Adrenal gland (tissue), 12 donors: ENCODE results near the gene TIMP2. TPM values are rescaled to one million over a fixed set of nuclear protein-coding genes. Genes with fewer than 3 reads are reported as not detected.
A peak's percentile ranks its signal among the peaks of the same experiment; 100 is the strongest.
"Not testable (repeated sequence)": the region's sequence is repeated elsewhere in the genome, so short reads cannot be mapped to it uniquely, and the experiment has no call there.

Experiments
- DNase-seq, 7 donors: peaks; one replicate each; pipeline ENCODE4 v3.0.0-alpha.2; 2019 to 2020
- H3K27ac ChIP-seq, 5 donors: fragments of 200-600 bp; sonication (generic) in 4 of 5; 1 replicate in 3 of 5; 2 replicates in 2 of 5; pipeline versions ENCODE4 v1.5.1 to v1.8.0; 2016 to 2020; ENCODE audit warnings: mild to moderate bottlenecking in 1 of 5
- H3K27me3 ChIP-seq: fragments of 200-600 bp; 2 replicates; pipeline ENCODE4 v1.8.0; 2021
- H3K36me3 ChIP-seq, 2 donors: fragments of 200-600 bp; replicated peaks in 1 of 2; 1 replicate in 1 of 2; 2 replicates in 1 of 2; pipeline versions ENCODE4 v1.5.1 to v1.8.0; 2018 to 2022
- H3K4me1 ChIP-seq, 2 donors: fragments of 200-600 bp; replicated peaks in 1 of 2; 1 replicate in 1 of 2; 2 replicates in 1 of 2; pipeline versions ENCODE4 v1.5.1 to v1.8.0; 2018 to 2021
- H3K4me3 ChIP-seq, 4 donors: fragments of 200-600 bp; sonication (generic) in 3 of 4; one replicate each; pipeline ENCODE4 v1.5.1; 2016 to 2018
- H3K9me3 ChIP-seq, 3 donors: fragments of 200-600 bp; sonication (generic) in 1 of 3; replicated peaks in 1 of 3; 1 replicate in 2 of 3; 2 replicates in 1 of 3; pipeline versions ENCODE4 v1.5.1 to v1.8.0; 2016 to 2021
- POLR2A ChIP-seq, 2 donors: fragments of 450-650 bp; IDR thresholded peaks; one replicate each; pipeline ENCODE4 v1.6.1; 2017; ENCODE audit warnings: antibody characterized with exemption in 2 of 2, mild to moderate bottlenecking in 2 of 2, moderate library complexity in 1 of 2
- WGBS, 4 donors: extraction: QIAGEN DNeasy Blood & Tissue Kit in 2 of 4; methylation state at CpG; one replicate each; pipeline versions ENCODE4 v1.1.5 to v1.1.7; 2013 to 2017; 5-methylcytosine and 5-hydroxymethylcytosine counted together
- intact Hi-C, 2 donors: fragments of 100-400 bp; cut with DNase I; formaldehyde crosslinking; loops; one replicate each; pipeline versions ENCODE4 v1.14.1 to v1.15.0; 2022 to 2023
- polyA plus RNA-seq, 3 donors: library from polyadenylated mRNA; stranded (reverse); fragments of 200-250 nt in 2 of 3; fragments of 350-450 nt in 1 of 3; fragmentation: Illumina TruSeq in 1 of 3; extraction: RNeasy Lipid Tissue Mini Kit (QIAGEN cat#74804) in 1 of 3; gene quantifications; one replicate each; pipeline ENCODE4 v1.2.3, GENCODE V29; 2013 to 2014
- total RNA-seq, 9 donors: library from RNA; depleted of rRNA in 4 of 9; stranded (reverse); fragments of >200 nt in 4 of 9; fragments of 120-200 nt in 1 of 9; fragmentation: NEBNext Ultra II Directional in 1 of 9; extraction: Animal tissue kit (Norgen Biotek cat#: 25700) in 1 of 9; gene quantifications; one replicate each; pipeline versions ENCODE4 v1.1.0 to v1.2.4, GENCODE V29; 2013 to 2023
- TF ChIP-seq, protein P1 (sequence below), 6 experiments: fragments of 450-650 bp in 4 of 6; fragments of 200-600 bp in 2 of 6; sonication (generic) in 1 of 6; IDR thresholded peaks; 1 replicate in 5 of 6; 2 replicates in 1 of 6; pipeline versions ENCODE4 v1.5.1 to v1.8.0; 2016 to 2021; ENCODE audit warnings: antibody characterized with exemption in 6 of 6, mild to moderate bottlenecking in 2 of 6, moderate library complexity in 1 of 6
- donor health status: healthy with polysubstance abuse.
- donor health status: Bipolar disorder and iron deficiency.
- donor health status: DM: yes; HTN: yes; CAD: no.
- donor health status: DM: no; HTN: no; CAD: no.
- donor health status: DM: no; HTN: no; CAD: no.
- donor health status: DM: yes; HTN: yes; CAD: no.

Gene TIMP2
- total and polyA plus RNA-seq, 12 donors = 20.2 to 275 (median 176) TPM

DNA sequence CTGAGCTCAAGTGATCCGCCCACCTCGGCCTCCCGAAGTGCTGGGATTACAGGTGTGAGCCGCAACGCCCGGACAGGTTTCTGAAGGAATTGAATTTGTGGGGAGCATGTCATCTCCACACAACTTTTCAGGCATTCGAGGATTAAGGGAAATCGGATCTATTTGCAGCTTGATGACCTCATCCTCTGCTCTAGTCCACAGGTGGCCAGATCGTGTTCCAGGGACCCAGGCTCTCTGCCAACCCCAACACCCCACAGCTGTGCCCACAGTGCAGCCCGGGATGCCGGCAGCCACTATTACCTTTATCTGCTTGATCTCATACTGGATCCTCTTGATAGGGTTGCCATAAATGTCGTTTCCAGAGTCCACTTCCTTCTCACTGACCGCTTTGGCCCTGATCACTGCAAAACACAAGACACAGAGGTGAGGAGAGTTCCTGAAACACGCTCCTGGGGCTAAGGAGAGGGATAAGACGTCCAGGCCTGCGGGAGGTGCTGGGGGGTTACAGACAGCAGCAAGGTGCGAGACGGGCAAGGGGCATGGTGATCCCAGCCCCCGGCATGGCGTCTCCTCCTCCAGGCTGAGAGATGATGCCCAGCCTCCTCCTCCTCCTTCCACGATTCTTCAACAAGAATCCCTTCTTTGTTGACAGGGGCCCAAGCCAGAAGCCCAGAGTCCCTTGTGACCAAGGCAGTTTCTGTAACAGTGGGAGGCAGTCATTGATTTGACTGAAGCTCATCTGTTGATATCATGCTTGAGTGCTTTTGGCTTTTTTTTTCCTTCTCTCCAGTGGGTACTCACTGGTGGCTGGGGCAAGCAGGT is 51.5 kb downstream of the TIMP2 start:
- WGBS, 4 donors = 74 to 83% (median 79%) methylated on average over 19 to 21 of the region's 21 CpGs

GRCh38 chr17:78872486-78872885 is 52.7 kb downstream of the TIMP2 start:
- Histone ChIP-seq H3K4me1 (peaks cover 13 to 20% of the 10 kb centered on the region in 2 donors), H3K9me3 (no peaks in the 10 kb centered on the region), H3K36me3 (peaks cover 0 to 36% of the 10 kb centered on the region in 2 donors), H3K27ac (peak overlapping the region in 1 of 5 donors; percentile 64), H3K27me3 (no peaks in the 10 kb centered on the region), H3K4me3 (no peak overlapping the region)
- DNase-seq = no peak
- no peak for TF ChIP-seq POLR2A (IDR thresholded peaks at IDR 0.05)
- TF ChIP-seq, protein P1, sequence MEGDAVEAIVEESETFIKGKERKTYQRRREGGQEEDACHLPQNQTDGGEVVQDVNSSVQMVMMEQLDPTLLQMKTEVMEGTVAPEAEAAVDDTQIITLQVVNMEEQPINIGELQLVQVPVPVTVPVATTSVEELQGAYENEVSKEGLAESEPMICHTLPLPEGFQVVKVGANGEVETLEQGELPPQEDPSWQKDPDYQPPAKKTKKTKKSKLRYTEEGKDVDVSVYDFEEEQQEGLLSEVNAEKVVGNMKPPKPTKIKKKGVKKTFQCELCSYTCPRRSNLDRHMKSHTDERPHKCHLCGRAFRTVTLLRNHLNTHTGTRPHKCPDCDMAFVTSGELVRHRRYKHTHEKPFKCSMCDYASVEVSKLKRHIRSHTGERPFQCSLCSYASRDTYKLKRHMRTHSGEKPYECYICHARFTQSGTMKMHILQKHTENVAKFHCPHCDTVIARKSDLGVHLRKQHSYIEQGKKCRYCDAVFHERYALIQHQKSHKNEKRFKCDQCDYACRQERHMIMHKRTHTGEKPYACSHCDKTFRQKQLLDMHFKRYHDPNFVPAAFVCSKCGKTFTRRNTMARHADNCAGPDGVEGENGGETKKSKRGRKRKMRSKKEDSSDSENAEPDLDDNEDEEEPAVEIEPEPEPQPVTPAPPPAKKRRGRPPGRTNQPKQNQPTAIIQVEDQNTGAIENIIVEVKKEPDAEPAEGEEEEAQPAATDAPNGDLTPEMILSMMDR (IDR thresholded peaks at IDR 0.05) = no peak
- intact Hi-C loops = no loop called here
- WGBS, 4 donors = 56 to 71% (median 66%) methylated on average over 6 of the region's 6 CpGs

More for the DNA sequence above, 51.5 kb downstream of the TIMP2 start:
- intact Hi-C loops = no loop called here
- Histone ChIP-seq H3K36me3 (peaks cover 0 to 31% of the 10 kb centered on the region in 2 donors), H3K27me3 (no peaks in the 10 kb centered on the region), H3K27ac (peak overlapping the region in 2 of 5 donors; percentile 32 to 44), H3K9me3 (no peaks in the 10 kb centered on the region), H3K4me1 (peaks cover 13 to 22% of the 10 kb centered on the region in 2 donors), H3K4me3 (no peak overlapping the region)
- DNase-seq = peak in 1 of 7 donors; percentile 73
- TF ChIP-seq, protein P1 (IDR thresholded peaks at IDR 0.05) = no peak
- no peak for TF ChIP-seq POLR2A (IDR thresholded peaks at IDR 0.05)

GRCh38 chr17:78870621-78871020 is 54.6 kb downstream of the TIMP2 start:
- no peak overlapping the region for H3K27ac ChIP-seq
- 85 to 91% (median 86%) methylated on average over 10 to 15 of the region's 15 CpGs for WGBS, 4 donors
- DNase-seq = no peak
- no peak for TF ChIP-seq POLR2A (IDR thresholded peaks at IDR 0.05)
- TF ChIP-seq, protein P1 (IDR thresholded peaks at IDR 0.05) = no peak
- H3K27me3 ChIP-seq = no peaks in the 10 kb centered on the region
- peaks cover 0 to 37% of the 10 kb centered on the region in 2 donors for H3K36me3 ChIP-seq
- H3K4me3 ChIP-seq = no peak overlapping the region
- intact Hi-C loops = no loop called here
- peaks cover 11 to 18% of the 10 kb centered on the region in 2 donors for H3K4me1 ChIP-seq
- H3K9me3 ChIP-seq = no peaks in the 10 kb centered on the region

GRCh38 chr17:78868391-78868790 is 56.8 kb downstream of the TIMP2 start:
- Histone ChIP-seq H3K9me3 (no peaks in the 10 kb centered on the region), H3K4me1 (peaks cover 5 to 11% of the 10 kb centered on the region in 2 donors), H3K36me3 (peaks cover 0 to 37% of the 10 kb centered on the region in 2 donors), H3K4me3 (no peak overlapping the region), H3K27ac (no peak overlapping the region), H3K27me3 (no peaks in the 10 kb centered on the region)
- no peak for DNase-seq
- WGBS, 4 donors = 74 to 89% (median 84%) methylated on average over 7 of the region's 7 CpGs
- no peak for TF ChIP-seq POLR2A (IDR thresholded peaks at IDR 0.05)
- TF ChIP-seq, protein P1 (IDR thresholded peaks at IDR 0.05) = no peak
- intact Hi-C loops = loop anchor here in 1 of 2 donors (5.0 kb wide), 1 partner anchor 104 kb away; no protein-coding TSS in a partner anchor

DNA sequence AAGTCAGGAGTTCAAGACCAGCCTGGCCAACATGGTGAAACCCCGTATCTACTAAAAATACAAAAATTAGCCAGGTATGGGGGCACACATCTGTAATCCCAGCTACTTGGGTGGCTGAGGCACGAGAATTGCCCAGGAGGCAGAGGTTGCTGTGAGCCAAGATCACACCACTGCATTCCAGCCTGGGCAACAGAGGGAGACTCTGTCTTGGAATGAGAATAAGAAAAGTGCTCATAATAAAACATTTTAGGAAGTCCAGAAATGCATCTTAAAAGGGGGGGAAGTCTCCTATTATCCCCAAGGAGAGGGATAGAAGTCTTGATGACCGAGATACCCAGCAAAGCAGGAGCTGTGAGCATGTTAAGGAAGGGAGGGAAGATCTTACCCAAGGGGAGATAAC is 58.1 kb downstream of the TIMP2 start:
- H3K27me3 ChIP-seq, H3K4me3 ChIP-seq, H3K4me1 ChIP-seq, DNase-seq, H3K9me3 ChIP-seq: not testable (repeated sequence)
- Histone ChIP-seq H3K36me3 (peaks cover 0 to 28% of the 10 kb centered on the region in 2 donors), H3K27ac (peak overlapping the region in 1 of 5 donors; percentile 39)
- intact Hi-C loops = loop anchor here in 1 of 2 donors (5.0 kb wide), 1 partner anchor 105 kb away; no protein-coding TSS in a partner anchor
- WGBS, 4 donors = 78 to 95% (median 91%) methylated on average over 3 of the region's 3 CpGs
